ENCODE results near the gene VPS37D. TPM values are rescaled to one million over a fixed set of nuclear protein-coding genes. Genes with fewer than 3 reads are reported as not detected.
A peak's percentile ranks its signal among the peaks of the same experiment; 100 is the strongest.

Gene VPS37D
- polyA plus RNA-seq, 1 of the 3 experiments (the other 2 are of a cell fraction) = 7.4 TPM

DNA sequence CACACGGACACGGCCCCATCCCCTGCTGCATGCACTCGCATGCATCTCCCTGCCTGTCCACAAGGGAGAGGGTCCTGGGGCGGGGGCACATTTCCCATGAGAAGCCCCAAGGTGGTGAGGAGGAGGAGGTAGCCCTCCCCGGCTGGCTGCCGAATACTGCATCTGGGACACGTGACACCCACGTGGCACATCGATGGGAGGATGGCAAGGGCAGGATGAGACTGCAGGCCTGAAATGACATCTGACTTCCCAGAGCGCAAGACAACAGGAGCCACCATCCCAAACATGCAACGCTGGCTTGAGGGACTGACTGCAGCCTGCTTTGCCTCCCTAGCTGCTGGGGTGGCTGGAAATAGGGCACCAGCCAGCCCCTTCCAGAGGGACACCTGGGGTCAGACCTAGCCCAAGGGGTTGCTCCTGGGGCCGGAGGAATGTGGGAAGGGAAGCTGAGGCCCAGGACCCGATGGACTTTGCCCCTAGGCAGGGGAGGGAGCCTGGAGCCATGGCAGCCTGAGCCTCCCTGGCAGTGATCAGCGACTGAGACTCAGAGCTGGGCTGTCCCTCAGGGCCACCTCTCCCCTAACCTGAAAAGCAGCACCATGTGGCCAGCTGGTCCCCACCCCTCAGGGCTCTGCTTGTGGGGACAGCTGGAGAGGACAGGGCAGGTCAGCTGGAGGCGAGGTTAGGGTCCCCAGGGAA is 31.9 kb downstream of the VPS37D start:
- POLR2A ChIA-PET = interaction anchor here (0.8 to 0.9 kb wide), 2 partner anchors 9 to 14 kb away, joined by 3 read pairs; no protein-coding TSS in a partner anchor
- peak; percentile 44 for DNase-seq
- Histone ChIP-seq H3K79me2 (ENCODE audit: insufficient read depth) (peaks cover 7% of the 10 kb centered on the region; the same call in 1 of the 2 replicates), H2AFZ (ENCODE audit: low read depth) (no peak overlapping the region), H3K9me2 (no peaks in the 10 kb centered on the region), H3K4me3 (ENCODE audit: low read depth in 2 of 2, low read length in 1 of 2) (no peak overlapping the region), H3K36me3 (replicated peaks in 1 of 2; ENCODE audit: control insufficient read depth in 1 of 2, insufficient read depth in 2 of 2, low read length in 1 of 2) (peaks cover 37 to 72% of the 10 kb centered on the region in 2 experiments), H3K4me2 (no peak overlapping the region), H3K4me1 (ENCODE audit: control insufficient read depth in 1 of 2, insufficient read depth in 2 of 2, low read depth in 1 of 2, low read length in 1 of 2) (peaks cover 0 to 5% of the 10 kb centered on the region in 2 experiments; a peak in 3 of 4 replicates), H3K9me3 (no peaks in the 10 kb centered on the region), H3K27me3 (ENCODE audit: insufficient read depth) (no peaks in the 10 kb centered on the region), H3K9ac (no peak overlapping the region), H3F3A (replicated peaks; ENCODE audit: insufficient read depth) (peaks cover 34% of the 10 kb centered on the region), H3K27ac (ENCODE audit: low read depth in 2 of 2, low read length in 1 of 2) (peak overlapping the region in 1 of 2 experiments; percentile 7; a peak in 1 of 4 replicates), H4K20me1 (ENCODE audit: insufficient read depth) (peaks cover 13% of the 10 kb centered on the region; the same call in 1 of the 2 replicates)
- TF ChIP-seq GABPA (IDR thresholded peaks at IDR 0.05; ENCODE audit: low read depth) = no peak
- TF ChIP-seq POLR2AphosphoS5 (IDR thresholded peaks at IDR 0.05; ENCODE audit: low read depth, low read length) = peak; percentile 8; the same call in 1 of the 2 replicates
- WGBS (ENCODE audit: low lambda C conversion rate) = 86% methylated on average over 15 of the region's 15 CpGs
- CTCF ChIA-PET = interaction anchor here (0.7 to 8.8 kb wide), 8 partner anchors 16 to 1019 kb away, joined by 3 to 70 read pairs (median 4); partner anchors contain the start of gene STX1A

DNA sequence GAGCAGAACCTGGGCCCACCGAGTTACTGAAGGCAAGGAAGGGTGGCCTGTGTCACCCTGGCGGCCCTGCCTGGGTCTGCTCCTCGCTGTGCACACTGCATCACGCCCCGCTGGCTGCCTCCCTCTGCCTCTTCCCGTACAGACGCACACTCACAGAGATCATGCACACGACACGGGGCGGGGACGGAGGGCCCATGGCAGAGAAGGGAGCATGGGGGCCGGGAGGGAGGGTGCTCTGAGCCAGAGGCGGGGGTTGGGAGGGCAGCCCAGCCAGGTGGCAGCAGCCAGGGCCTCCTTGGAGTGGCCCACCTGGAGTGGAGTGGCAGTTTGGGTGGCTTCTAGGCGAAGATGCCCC is 32.4 kb downstream of the VPS37D start:
- H3K79me2 ChIP-seq (ENCODE audit: insufficient read depth) = peaks cover 7% of the 10 kb centered on the region; the same call in 1 of the 2 replicates
- H3K9me3 ChIP-seq = no peaks in the 10 kb centered on the region
- CTCF ChIA-PET = interaction anchor here (0.7 to 8.8 kb wide), 11 partner anchors 11 to 1019 kb away, joined by 3 to 70 read pairs (median 6); partner anchors contain the start of gene STX1A
- no peak for DNase-seq
- no peak overlapping the region for H3K9ac ChIP-seq
- 93% methylated on average over 14 of the region's 14 CpGs for WGBS (ENCODE audit: low lambda C conversion rate)
- H2AFZ ChIP-seq (ENCODE audit: low read depth) = no peak overlapping the region
- H3K4me1 ChIP-seq (ENCODE audit: control insufficient read depth in 1 of 2, insufficient read depth in 2 of 2, low read depth in 1 of 2, low read length in 1 of 2) = peaks cover 0 to 10% of the 10 kb centered on the region in 2 experiments; a peak in 3 of 4 replicates
- POLR2A ChIA-PET = interaction anchor here (0.8 to 0.9 kb wide), 2 partner anchors 9 to 14 kb away, joined by 3 read pairs; no protein-coding TSS in a partner anchor
- H3K9me2 ChIP-seq = no peaks in the 10 kb centered on the region
- H3K27ac ChIP-seq (ENCODE audit: low read depth in 2 of 2, low read length in 1 of 2) = no peak overlapping the region
- no peak overlapping the region for H3K4me2 ChIP-seq
- peaks cover 34 to 71% of the 10 kb centered on the region in 2 experiments for H3K36me3 ChIP-seq (replicated peaks in 1 of 2; ENCODE audit: control insufficient read depth in 1 of 2, insufficient read depth in 2 of 2, low read length in 1 of 2)
- no peak overlapping the region for H3K4me3 ChIP-seq (ENCODE audit: low read depth in 2 of 2, low read length in 1 of 2)
- H3K27me3 ChIP-seq (ENCODE audit: insufficient read depth) = no peaks in the 10 kb centered on the region
- TF ChIP-seq NFIC (IDR thresholded peaks at IDR 0.05; ENCODE audit: borderline replicate concordance) = no peak
- no peak for TF ChIP-seq FOXM1 (IDR thresholded peaks at IDR 0.05; ENCODE audit: low read depth)
- TF ChIP-seq, protein P1, sequence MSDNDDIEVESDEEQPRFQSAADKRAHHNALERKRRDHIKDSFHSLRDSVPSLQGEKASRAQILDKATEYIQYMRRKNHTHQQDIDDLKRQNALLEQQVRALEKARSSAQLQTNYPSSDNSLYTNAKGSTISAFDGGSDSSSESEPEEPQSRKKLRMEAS (IDR thresholded peaks at IDR 0.05; ENCODE audit: low read depth) = no peak
- TF ChIP-seq RXRA (IDR thresholded peaks at IDR 0.05; ENCODE audit: borderline replicate concordance, low read depth) = no peak
- TF ChIP-seq, protein P2, sequence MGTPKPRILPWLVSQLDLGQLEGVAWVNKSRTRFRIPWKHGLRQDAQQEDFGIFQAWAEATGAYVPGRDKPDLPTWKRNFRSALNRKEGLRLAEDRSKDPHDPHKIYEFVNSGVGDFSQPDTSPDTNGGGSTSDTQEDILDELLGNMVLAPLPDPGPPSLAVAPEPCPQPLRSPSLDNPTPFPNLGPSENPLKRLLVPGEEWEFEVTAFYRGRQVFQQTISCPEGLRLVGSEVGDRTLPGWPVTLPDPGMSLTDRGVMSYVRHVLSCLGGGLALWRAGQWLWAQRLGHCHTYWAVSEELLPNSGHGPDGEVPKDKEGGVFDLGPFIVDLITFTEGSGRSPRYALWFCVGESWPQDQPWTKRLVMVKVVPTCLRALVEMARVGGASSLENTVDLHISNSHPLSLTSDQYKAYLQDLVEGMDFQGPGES (IDR thresholded peaks at IDR 0.05; ENCODE audit: low read depth, low read length) = no peak
- no peak for TF ChIP-seq TEAD4 (IDR thresholded peaks at IDR 0.05; ENCODE audit: borderline replicate concordance, insufficient read depth)
- no peak; the same call in 1 of the 2 replicates for TF ChIP-seq POLR2AphosphoS5 (IDR thresholded peaks at IDR 0.05; ENCODE audit: low read depth, low read length)
- no peak for TF ChIP-seq GATA2 (CRISPR knock-in tag; IDR thresholded peaks at IDR 0.05)
- TF ChIP-seq FOXJ3 (CRISPR knock-in tag; IDR thresholded peaks at IDR 0.05) = no peak
- TF ChIP-seq, protein P3, sequence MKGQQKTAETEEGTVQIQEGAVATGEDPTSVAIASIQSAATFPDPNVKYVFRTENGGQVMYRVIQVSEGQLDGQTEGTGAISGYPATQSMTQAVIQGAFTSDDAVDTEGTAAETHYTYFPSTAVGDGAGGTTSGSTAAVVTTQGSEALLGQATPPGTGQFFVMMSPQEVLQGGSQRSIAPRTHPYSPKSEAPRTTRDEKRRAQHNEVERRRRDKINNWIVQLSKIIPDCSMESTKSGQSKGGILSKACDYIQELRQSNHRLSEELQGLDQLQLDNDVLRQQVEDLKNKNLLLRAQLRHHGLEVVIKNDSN (IDR thresholded peaks at IDR 0.05; ENCODE audit: borderline replicate concordance, low read depth) = no peak
- TF ChIP-seq, protein P4, sequence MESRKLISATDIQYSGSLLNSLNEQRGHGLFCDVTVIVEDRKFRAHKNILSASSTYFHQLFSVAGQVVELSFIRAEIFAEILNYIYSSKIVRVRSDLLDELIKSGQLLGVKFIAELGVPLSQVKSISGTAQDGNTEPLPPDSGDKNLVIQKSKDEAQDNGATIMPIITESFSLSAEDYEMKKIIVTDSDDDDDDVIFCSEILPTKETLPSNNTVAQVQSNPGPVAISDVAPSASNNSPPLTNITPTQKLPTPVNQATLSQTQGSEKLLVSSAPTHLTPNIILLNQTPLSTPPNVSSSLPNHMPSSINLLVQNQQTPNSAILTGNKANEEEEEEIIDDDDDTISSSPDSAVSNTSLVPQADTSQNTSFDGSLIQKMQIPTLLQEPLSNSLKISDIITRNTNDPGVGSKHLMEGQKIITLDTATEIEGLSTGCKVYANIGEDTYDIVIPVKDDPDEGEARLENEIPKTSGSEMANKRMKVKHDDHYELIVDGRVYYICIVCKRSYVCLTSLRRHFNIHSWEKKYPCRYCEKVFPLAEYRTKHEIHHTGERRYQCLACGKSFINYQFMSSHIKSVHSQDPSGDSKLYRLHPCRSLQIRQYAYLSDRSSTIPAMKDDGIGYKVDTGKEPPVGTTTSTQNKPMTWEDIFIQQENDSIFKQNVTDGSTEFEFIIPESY (IDR thresholded peaks at IDR 0.05; ENCODE audit: borderline replicate concordance, low read depth) = no peak
- peaks cover 36% of the 10 kb centered on the region for H3F3A ChIP-seq (replicated peaks; ENCODE audit: insufficient read depth)
- H4K20me1 ChIP-seq (ENCODE audit: insufficient read depth) = peaks cover 16% of the 10 kb centered on the region; the same call in 1 of the 2 replicates

Measured in SK-N-SH (cell line).